CD4-positive, alpha-beta T cell (primary cell): Measurements from ENCODE around the gene ADIPOR1. TPM values are rescaled to one million over a fixed set of nuclear protein-coding genes. Genes with fewer than 3 reads are reported as not detected.
"Not testable (repeated sequence)": the region's sequence is repeated elsewhere in the genome, so short reads cannot be mapped to it uniquely, and the experiment has no call there.

Source experiments
- ATAC-seq: fragments of 200-7000 bp; cut with Tn5 transposase; one replicate; pipeline ENCODE4 v1.10.0; 2022; ENCODE audit warnings: mild to moderate bottlenecking; ENCODE audit not compliant: poor library complexity
- CTCF ChIA-PET: fragments of 350-600 bp; sonication (Branson Sonifier 250); formaldehyde crosslinking; loops from one replicate; lab custom pipeline; 2021; ENCODE audit warnings: antibody characterized with exemption, inconsistent platforms; lab: Charles Lee
- POLR2A ChIA-PET: fragments of 350-600 bp; sonication (Branson Sonifier 250); formaldehyde crosslinking; loops from one replicate; lab custom pipeline; 2021; ENCODE audit warnings: antibody characterized with exemption, inconsistent platforms; lab: Charles Lee
- DNase-seq, 14 experiments: peaks; one replicate each; pipeline ENCODE4 v3.0.0-alpha.2; 2013 to 2020; ENCODE audit warnings: mixed read lengths in 2 of 14
- H3K27ac ChIP-seq, 2 donors: one replicate each; pipeline versions ENCODE4 v1.5.1 to v1.7.0; 2013; ENCODE audit warnings: low read length in 2 of 2, low read depth in 1 of 2, mild to moderate bottlenecking in 1 of 2
- H3K27me3 ChIP-seq, 2 experiments: 1 replicate in 1 of 2; 2 replicates in 1 of 2; pipeline versions ENCODE4 v1.6.1 to v1.7.0; 2013; ENCODE audit warnings: low read length in 2 of 2, control low read depth in 1 of 2, mild to moderate bottlenecking in 1 of 2, moderate library complexity in 1 of 2; ENCODE audit not compliant: insufficient read depth in 2 of 2, control insufficient read depth in 1 of 2
- H3K36me3 ChIP-seq: one replicate; pipeline ENCODE4 v1.6.1; 2013; ENCODE audit warnings: low read length, control low read depth; ENCODE audit not compliant: insufficient read depth
- H3K4me1 ChIP-seq: one replicate; pipeline ENCODE4 v1.6.1; 2013; ENCODE audit warnings: low read length, control low read depth; ENCODE audit not compliant: insufficient read depth
- H3K4me3 ChIP-seq: one replicate; pipeline ENCODE4 v1.5.1; 2013; ENCODE audit warnings: mild to moderate bottlenecking, low read length, moderate library complexity
- H3K9me3 ChIP-seq, 2 experiments: 1 replicate in 1 of 2; 2 replicates in 1 of 2; pipeline versions ENCODE4 v1.6.1 to v1.7.0; 2013; ENCODE audit warnings: low read length in 2 of 2, mild to moderate bottlenecking in 2 of 2, control low read depth in 1 of 2, moderate library complexity in 1 of 2; ENCODE audit not compliant: control insufficient read depth in 1 of 2, insufficient read depth in 1 of 2
- H3K27ac Mint-ChIP-seq: one replicate; pipeline ENCODE4 v1.8.0; 2020; ENCODE audit warnings: mixed read lengths
- H3K27me3 Mint-ChIP-seq: one replicate; pipeline ENCODE4 v1.8.0; 2021; ENCODE audit warnings: mixed read lengths
- H3K36me3 Mint-ChIP-seq: one replicate; pipeline ENCODE4 v1.8.0; 2021; ENCODE audit warnings: low read depth, mixed read lengths
- H3K4me1 Mint-ChIP-seq: one replicate; pipeline ENCODE4 v1.8.0; 2021; ENCODE audit warnings: low read depth, mixed read lengths
- H3K4me3 Mint-ChIP-seq: one replicate; pipeline ENCODE4 v1.8.0; 2020; ENCODE audit warnings: mild to moderate bottlenecking, mixed read lengths
- H3K9me3 Mint-ChIP-seq: one replicate; pipeline ENCODE4 v1.8.0; 2020; ENCODE audit warnings: mixed read lengths
- intact Hi-C, 2 experiments: fragments of 100-400 bp; cut with DNase I in 1 of 2; cut with micrococcal nuclease in 1 of 2; formaldehyde crosslinking; loops; one replicate each; pipeline versions ENCODE4 v1.15.1 to v1.9.0; 2023 to 2025; cut with DNase I, micrococcal nuclease
- total RNA-seq, 174 experiments: library from RNA in 2 of 174; stranded (reverse) in 2 of 174; gene quantifications; one replicate each; pipeline ENCODE4 v1.2.3 and lab custom pipeline; 2021 to 2026
- TF ChIP-seq, protein P1 (sequence below): fragments of 200-600 bp; IDR thresholded peaks from one replicate; pipeline ENCODE4 v1.8.0; 2022; ENCODE audit warnings: antibody characterized with exemption, mild to moderate bottlenecking

The ADIPOR1 gene
- total RNA-seq, 2 experiments from 2014 or later, result 91.5 to 95.6 TPM

DNA sequence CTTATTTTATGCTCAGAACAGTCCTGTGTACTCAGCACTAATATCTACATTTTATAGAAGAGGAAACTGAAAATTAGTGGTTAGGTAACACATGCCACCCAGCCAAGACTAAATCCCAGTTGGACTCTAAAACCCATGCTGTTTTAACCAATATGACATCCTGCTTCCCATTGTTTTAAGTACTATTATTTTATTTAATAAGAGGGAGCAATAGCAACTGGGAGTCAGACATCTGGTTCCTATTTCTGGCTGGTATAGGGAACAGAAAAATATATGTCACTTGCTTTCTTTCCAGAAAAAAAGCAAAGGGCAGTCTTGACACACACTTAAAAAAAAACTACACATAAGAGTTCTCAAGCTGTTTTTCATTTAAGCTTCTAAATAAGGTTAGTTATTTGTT lies 43.0 kb downstream of the ADIPOR1 start:
- ATAC-seq (no peak), DNase-seq (no peak)
- H3K36me3 Mint-ChIP-seq, result peaks cover 91% of the 10 kb centered on the region
- Histone ChIP-seq H3K9me3 (no peaks in the 10 kb centered on the region), H3K27ac (no peak overlapping the region), H3K36me3 (peaks cover 87% of the 10 kb centered on the region), H3K27me3 (no peaks in the 10 kb centered on the region), H3K4me1 (no peaks in the 10 kb centered on the region), H3K4me3 (no peak overlapping the region)
- intact Hi-C loops, result no loop called here
- no peaks in the 10 kb centered on the region for H3K27me3 Mint-ChIP-seq
- no peaks in the 10 kb centered on the region for H3K9me3 Mint-ChIP-seq
- no peaks in the 10 kb centered on the region for H3K4me1 Mint-ChIP-seq
- POLR2A ChIA-PET, result no interaction called here
- H3K27ac Mint-ChIP-seq, result no peak overlapping the region
- CTCF ChIA-PET, result no interaction called here
- TF ChIP-seq, protein P1, sequence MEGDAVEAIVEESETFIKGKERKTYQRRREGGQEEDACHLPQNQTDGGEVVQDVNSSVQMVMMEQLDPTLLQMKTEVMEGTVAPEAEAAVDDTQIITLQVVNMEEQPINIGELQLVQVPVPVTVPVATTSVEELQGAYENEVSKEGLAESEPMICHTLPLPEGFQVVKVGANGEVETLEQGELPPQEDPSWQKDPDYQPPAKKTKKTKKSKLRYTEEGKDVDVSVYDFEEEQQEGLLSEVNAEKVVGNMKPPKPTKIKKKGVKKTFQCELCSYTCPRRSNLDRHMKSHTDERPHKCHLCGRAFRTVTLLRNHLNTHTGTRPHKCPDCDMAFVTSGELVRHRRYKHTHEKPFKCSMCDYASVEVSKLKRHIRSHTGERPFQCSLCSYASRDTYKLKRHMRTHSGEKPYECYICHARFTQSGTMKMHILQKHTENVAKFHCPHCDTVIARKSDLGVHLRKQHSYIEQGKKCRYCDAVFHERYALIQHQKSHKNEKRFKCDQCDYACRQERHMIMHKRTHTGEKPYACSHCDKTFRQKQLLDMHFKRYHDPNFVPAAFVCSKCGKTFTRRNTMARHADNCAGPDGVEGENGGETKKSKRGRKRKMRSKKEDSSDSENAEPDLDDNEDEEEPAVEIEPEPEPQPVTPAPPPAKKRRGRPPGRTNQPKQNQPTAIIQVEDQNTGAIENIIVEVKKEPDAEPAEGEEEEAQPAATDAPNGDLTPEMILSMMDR, result no peak
- H3K4me3 Mint-ChIP-seq, result no peak overlapping the region

DNA sequence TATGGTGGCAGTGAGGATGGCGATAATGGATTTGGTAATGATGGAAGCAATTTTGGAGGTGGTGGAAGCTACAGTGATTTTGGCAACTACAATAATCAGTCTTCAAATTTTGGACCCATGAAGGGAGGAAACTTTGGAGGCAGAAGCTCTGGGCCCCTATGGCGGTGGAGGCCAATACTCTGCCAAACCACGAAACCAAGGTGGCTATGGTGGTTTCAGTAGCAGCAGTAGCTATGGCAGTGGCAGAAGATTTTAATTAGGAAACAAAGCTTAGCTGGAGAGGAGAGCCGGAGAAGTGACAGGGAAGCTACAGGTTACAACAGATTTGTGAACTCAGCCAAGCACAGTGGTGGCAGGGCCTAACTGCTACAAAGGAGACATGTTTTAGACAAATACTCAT lies 45.6 kb downstream of the ADIPOR1 start:
- H3K9me3 ChIP-seq, ATAC-seq, H3K27ac Mint-ChIP-seq, POLR2A ChIA-PET, H3K4me1 Mint-ChIP-seq, CTCF ChIA-PET, H3K4me1 ChIP-seq, H3K4me3 ChIP-seq, H3K27ac ChIP-seq, DNase-seq, H3K27me3 Mint-ChIP-seq, H3K4me3 Mint-ChIP-seq, intact Hi-C loops, H3K27me3 ChIP-seq, H3K9me3 Mint-ChIP-seq: not testable (repeated sequence)
- peaks cover 92% of the 10 kb centered on the region for H3K36me3 Mint-ChIP-seq
- H3K36me3 ChIP-seq, result peaks cover 90% of the 10 kb centered on the region

DNA sequence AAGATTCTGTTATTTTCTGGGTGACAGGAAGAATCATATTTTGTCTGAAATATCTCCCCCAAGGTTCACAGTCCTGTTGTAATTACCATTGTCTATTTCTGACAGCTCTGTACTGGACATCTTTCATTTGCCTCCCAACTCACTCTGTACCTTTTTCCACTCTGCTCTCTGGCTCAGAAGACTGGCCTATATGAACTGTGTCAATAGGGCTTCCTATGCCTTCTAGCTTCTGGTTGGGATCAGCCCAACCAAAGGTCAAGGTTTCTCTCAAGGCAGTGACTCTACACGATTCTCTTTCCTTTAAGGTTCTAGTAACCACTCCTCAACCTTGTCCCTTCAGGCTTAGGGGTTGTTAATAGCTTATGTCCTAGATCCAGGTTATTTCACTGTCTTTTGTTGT lies 48.6 kb downstream of the ADIPOR1 start:
- H3K36me3 ChIP-seq, result peaks cover 79% of the 10 kb centered on the region

DNA sequence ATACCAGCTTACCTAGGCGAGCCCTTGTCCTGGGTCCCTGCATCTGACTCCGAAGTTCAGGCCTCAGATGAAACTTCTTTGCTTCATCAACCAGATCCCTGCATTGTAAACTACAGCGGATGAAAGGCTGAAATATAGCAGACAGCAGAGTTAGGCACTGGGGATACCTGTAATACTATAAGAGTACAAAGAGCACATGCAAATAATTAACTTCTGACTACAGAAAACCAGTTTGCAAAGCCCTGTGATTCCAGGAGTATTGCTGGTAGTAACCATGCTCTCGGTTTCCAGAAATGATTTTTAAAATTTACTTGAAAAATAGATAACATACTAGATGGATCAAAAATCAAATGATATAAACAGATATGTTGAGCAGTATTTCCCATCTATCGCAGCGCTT lies 49.1 kb downstream of the ADIPOR1 start:
- intact Hi-C loops, result no loop called here
- no peak overlapping the region for H3K4me3 ChIP-seq
- ATAC-seq (no peak), DNase-seq (no peak)
- Mint-ChIP-seq H3K27ac (no peak overlapping the region), H3K27me3 (no peaks in the 10 kb centered on the region), H3K4me3 (no peak overlapping the region), H3K36me3 (peaks cover 85% of the 10 kb centered on the region), H3K9me3 (no peaks in the 10 kb centered on the region), H3K4me1 (no peaks in the 10 kb centered on the region)
- no peaks in the 10 kb centered on the region for H3K9me3 ChIP-seq
- CTCF ChIA-PET, result no interaction called here
- no peaks in the 10 kb centered on the region for H3K4me1 ChIP-seq
- H3K27ac ChIP-seq, result no peak overlapping the region
- no peaks in the 10 kb centered on the region for H3K27me3 ChIP-seq
- H3K36me3 ChIP-seq, result peaks cover 78% of the 10 kb centered on the region
- POLR2A ChIA-PET, result no interaction called here
- TF ChIP-seq, protein P1, result no peak

More for the DNA sequence above, 48.6 kb downstream of the ADIPOR1 start:
- DNase-seq (no peak), ATAC-seq (no peak)
- intact Hi-C loops, result no loop called here
- Histone ChIP-seq H3K9me3 (no peaks in the 10 kb centered on the region), H3K27ac (no peak overlapping the region), H3K4me1 (no peaks in the 10 kb centered on the region), H3K27me3 (no peaks in the 10 kb centered on the region), H3K4me3 (no peak overlapping the region)
- H3K36me3 Mint-ChIP-seq, result peaks cover 84% of the 10 kb centered on the region
- no peak overlapping the region for H3K27ac Mint-ChIP-seq
- no peaks in the 10 kb centered on the region for H3K9me3 Mint-ChIP-seq
- H3K4me1 Mint-ChIP-seq, result no peaks in the 10 kb centered on the region
- no peaks in the 10 kb centered on the region for H3K27me3 Mint-ChIP-seq
- TF ChIP-seq, protein P1, result no peak
- ChIA-PET CTCF (no interaction called here), POLR2A (no interaction called here)
- no peak overlapping the region for H3K4me3 Mint-ChIP-seq
